ENCODE measurements around the gene MTFP1.
"Not testable (repeated sequence)": the region's sequence is repeated elsewhere in the genome, so short reads cannot be mapped to it uniquely, and the experiment has no call there.

MTFP1 gene

DNA sequence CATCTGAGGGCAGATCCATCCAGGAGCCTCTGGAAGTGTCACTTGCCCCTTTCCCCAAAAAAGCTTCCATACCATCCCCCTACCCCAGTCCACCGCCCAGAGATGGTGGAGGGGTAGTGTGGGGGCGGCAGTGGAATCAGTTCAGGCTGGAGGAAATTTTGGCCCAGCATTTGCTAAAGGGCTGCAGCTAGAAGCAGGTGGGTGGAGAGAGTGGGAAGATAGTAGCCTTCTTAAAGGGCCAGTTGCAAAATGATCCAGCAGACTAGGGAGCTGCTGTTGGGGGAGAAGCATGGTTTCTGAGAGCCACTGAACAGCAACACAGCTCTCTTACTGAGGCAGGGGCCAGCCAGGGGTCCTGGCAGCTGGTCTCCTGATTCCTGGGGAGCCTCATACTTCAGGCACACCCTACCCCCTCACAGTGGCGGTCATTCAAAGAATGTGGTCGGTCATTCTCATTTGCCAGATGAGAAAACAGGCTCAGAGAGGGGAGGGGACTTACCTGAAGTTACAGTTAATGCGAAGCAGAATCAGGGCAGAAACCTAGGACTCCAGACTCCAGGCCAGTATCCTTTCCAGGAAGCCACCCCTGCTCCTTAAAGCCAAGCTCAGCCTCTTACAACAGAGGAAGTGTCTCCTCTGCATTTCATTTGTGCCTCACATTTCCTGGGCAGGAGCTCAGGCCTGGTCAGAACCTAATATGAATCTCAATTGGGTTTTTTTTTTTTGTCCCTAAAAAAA lies 23.4 kb upstream of the MTFP1 start:
- no peak for DNase-seq

DNA sequence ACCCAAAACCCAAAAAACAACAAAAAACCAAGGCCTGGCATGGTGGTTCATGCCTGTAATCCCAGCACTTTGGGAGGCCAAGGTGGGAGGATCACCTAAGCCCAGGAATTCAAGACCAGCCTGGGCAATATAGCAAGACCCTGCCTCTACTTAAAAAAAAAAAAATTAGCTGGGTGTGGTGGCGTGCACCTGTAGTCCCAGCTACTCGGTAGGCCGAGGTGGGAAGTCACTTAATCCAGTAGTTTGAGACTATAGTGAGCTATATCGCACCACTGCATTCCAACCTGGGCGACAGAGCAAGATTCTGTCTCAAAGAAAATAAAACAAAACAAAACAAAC lies 22.8 kb upstream of the MTFP1 start:
- DNase-seq, result not testable (repeated sequence)

DNA sequence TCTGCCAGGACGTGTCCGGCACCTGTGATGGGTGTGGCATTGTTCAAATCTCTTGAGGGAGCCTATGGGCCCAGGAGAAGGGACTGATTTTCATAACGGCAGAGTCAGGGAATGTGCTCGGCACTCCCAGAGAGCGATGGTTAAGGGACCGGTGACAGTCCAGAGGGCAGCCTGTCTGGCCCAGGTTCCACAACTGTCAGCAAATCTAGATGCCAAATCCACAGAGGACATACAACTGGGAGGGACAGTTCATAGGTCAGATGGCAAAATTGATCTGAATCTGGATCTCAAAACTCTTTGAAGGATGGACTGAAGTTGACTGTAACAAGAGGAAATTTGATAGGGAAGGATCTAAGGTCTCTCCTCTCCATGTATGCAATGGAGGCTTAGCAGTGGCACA lies 21.3 kb upstream of the MTFP1 start:
- DNase-seq, result no peak

DNA sequence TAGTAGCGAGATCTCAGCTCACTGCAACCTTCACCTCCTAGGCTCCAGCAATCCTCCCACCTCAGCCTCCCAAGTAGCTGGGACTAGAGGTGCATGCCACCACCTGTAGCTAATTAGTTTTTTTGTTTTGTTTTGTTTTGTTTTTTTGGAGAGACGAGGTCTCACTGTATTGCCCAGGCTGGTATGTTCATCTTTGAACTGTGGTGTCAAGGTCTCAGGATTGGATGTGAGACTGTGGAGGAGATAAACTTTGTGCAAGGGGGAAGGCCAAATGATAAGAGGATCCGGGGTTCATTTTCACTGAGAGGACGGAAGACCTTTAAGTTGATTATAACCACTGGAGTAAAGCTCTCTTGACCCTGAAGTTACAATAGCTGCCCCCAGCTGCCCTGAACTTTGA lies 19.8 kb upstream of the MTFP1 start:
- DNase-seq, result no peak

DNA sequence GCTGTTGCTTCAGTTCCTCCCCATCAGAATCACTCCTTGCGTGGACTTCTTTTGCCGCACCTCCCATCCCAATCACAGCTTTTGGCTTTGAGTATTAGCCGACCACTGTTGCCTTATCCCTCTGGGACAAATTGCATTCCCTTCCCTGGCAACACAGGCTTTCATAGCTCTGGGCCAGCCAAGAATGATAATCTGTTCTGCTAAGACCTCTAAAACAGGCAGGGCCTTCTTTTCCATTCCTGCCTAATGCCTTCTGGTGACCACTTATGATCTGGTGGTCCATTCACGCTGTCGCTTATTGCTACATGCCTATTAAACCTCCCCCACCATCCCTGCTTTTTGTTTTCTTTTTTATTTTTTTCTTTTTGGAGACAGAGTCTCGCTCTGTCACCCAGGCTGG lies 19.2 kb upstream of the MTFP1 start:
- DNase-seq, result no peak

DNA sequence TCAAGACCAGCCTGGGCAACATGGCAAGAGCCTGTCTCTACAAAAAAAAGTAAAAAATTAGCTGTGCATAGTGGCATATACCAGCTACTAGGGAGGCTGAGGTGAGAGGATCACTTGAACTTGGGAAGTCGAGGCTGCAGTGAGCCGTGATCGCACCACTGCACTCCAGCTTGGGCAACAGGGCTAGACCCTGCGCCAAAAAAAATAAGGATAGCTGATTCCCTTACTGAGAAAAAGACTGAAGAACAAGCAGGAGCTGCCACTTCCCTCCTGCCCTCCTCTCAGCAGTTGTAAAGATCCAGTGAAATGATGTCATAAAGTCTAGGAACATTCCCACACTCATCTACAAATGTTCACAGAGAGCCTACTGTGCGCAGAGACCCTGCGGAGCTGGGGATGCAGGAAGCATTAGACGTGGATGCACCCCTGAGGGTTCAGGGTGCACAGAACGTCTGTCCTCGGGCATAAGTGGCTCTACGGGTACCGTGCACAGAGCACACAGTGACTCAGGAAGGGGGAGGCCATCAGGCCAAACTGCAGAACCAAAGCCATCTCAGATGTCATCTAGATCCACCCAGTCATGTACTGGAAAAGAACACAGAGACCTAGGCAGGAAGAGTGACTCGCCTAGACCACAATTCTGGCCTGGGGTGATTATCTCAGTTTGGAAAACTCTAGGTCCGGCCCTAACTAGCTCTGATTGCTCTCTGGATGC lies 17.0 kb upstream of the MTFP1 start:
- no peak for DNase-seq

DNA sequence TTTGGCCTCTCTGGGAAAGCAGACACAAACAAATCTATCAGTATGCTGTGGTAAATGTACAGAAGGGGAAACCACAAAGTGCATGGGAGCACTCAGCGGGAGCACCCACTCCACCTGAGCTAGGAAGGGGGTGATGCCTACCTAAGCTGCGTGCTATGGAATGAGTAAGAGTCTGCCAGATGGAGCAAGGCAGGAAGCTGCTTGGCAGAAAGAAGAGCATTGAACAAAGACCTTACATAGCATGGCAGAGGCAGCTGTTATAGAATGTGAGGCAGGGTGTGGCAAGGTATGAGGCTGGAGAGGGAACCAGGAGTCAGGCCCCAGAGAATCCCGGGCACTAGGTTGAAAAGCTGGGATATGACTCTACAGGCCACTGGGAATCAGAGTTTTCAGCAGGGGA lies 13.8 kb upstream of the MTFP1 start:
- no peak for DNase-seq

DNA sequence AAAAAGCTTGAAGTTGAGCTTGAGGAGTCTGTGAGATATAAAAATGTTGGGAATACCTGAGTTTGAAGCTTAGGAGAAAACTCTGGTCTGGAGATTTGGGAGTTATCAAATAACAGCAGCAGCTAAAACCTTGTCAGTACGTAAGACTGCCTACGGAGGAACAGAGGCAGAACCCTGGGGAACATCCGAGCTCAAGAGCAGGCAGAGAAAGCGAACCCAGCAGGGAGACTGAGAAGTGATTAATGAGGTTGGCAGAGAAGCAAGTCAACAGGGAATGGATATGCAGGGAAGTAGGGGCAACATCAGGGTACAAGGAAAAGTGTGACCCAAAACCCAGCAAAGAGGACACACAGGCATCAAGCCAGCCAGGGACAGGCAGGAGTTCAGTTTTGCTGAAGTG lies 12.6 kb upstream of the MTFP1 start:
- no peak for DNase-seq

DNA sequence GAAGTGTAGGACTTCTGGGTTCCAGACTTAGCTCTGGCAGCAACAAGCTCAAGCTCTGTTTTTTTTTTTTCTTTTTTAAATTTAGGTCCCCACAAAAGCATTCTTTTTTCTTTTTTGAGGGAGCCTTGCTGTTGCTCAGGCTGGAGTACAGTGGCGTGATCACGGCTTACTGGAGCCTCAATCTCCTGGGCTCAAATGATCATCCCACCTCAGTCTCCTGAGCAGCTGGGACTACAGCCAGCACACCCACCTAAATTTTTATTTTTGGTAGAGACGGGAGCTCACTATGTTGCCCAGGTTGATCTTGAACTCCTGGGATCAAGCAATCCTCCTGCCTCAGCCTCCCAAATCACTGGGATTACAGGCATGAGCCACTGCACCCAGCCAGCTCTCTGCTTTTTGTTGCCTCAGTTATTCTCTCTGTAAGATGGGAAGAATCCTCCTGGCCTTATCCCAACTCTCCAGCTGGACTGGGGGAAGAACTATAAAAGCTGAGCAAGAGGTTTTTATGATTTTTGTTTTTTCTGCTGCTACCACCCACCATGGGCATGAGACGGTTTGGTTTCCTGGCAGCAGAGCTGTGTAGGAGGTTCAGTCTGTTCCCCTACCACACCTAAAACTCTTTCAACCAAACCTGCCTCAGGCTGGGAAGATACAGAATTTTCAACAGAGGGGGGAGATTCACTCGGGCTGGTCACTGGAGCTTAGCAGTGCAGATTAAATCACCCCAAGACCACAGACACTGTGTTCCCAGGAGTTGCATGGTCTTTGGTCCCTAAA lies 11.6 kb upstream of the MTFP1 start:
- DNase-seq, result no peak

DNA sequence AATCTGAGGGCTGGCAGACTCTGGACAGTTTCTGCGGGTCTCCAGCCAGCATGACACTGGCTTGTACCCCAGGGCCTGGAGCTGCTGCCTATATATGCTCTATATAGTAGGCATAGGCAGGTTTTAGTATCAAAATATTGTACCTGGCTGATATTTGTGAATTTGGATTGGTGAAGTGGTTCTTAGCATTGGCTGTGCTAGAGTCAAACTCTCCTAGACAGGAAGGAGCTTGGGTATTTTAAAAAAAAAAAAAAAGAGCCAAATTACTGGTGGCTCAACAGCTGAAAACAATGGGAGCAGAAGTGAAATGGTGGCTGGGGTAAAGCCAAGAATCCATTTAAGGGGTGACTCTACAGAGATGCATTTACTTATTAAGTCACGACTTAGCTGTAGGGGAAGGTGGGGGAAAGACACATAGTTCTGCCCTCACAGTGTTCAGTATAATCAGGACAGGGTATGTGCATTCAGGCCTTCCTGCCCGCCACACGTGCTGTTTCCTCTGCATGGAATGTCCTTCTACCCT lies 11.0 kb upstream of the MTFP1 start:
- no peak for DNase-seq

DNA sequence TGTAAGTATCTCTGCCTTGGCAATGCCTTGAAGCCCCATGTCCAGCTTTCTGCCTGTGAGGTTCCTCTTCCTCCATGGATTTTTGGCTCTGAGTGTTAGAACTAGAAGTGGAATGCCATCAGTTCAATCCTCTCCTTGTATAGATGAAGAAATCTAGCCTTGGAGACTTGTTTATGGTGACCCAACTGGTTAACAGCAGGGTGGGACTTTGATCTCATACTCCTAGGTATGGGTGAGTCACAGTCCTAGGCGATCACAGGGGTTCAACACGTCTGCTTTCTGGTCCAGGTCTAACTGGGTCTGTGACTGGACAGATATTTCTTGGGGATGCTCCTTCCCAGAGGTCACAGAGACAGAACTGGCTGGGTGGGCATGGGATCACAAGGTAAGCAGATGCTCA lies 9.2 kb upstream of the MTFP1 start:
- DNase-seq, result no peak

DNA sequence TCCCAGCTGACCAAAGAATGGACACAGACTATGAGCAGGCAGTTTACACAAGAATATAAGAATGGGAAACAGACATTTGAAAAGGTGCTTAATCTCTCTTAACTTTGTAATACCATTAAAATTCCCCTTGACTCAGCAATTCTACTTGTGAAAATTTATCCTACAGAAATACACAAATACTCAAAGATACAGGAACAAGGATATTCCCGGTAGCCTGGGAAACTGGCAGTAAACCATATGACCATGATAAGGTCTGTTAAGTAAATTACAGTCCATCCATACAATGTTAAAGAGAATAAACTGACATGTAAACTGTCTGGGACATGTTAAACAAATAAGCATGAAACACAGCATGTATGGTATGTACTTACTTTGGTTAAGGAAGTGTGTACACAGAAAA lies 8.7 kb upstream of the MTFP1 start:
- no peak for DNase-seq

DNA sequence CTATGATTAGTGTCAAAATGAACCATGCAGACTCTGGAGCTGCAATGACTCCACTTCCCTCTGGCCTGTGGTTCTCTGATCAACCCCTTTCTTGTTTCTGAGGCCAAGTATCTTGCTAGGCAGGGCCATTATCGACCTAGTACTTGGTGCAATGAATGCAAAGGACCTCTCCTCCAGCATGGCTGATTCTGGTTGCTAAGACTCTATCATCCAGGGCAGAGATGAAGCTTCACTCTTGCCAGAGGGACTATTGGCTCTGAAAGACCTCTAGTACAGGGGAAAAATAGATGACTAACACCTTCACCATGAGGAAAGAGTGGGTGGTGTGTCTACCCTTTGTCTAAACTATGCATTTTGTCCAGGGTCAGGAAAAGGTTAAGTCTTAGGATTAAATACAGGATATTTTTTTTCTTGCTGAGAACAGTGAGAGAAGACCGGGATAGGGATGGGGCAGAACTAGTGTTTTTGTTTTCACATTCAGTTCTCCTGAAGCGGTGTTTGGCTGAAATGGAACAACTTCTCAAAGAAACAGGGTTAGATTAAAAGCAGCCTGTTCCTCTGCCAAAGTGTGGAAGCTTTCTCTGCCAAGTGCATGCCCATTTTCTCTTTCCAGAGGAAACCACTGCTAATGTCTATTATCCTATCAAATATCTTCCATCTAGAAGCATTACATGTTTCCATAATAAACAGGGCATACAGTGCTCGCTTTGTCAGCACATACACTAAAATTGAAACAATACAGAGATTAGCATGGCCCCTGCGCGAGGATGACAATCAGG lies 5.0 kb upstream of the MTFP1 start:
- no peak for DNase-seq

DNA sequence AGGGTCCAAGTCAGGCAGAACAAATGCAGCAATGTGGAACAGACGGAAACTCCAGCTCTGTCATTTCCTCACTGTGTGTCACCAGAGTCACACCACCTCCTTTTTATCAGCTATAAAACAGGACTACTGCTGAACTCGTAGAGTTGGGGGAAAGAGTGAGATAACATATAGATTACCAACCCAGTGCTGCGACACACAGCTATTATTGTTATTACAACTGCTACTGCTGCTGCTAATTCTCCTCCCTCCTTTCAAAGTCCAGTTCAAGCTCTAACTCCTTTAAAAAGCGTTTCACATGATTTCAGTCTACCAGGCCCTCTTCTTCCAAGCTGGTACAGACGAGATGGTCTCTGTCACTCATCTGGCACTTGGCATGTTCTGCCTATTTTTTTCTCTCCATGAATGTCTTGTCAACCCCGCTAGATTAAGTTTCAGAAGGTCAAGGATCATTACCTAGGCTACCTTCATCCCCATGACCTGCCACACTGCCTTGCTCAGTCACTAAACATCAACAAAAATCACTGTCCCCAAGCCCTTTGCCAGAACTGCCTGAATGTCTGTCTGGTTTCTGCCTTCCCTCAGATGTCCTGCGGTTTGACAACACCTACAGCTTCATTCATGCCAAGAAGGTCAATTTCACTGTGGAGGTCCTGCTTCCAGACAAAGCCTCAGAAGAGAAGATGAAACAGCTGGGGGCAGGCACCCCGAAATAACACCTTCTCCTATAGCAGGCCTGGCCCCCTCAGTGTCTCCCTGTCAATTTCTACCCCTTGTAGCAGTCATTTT lies 3.7 kb upstream of the MTFP1 start:
- no peak for DNase-seq

DNA sequence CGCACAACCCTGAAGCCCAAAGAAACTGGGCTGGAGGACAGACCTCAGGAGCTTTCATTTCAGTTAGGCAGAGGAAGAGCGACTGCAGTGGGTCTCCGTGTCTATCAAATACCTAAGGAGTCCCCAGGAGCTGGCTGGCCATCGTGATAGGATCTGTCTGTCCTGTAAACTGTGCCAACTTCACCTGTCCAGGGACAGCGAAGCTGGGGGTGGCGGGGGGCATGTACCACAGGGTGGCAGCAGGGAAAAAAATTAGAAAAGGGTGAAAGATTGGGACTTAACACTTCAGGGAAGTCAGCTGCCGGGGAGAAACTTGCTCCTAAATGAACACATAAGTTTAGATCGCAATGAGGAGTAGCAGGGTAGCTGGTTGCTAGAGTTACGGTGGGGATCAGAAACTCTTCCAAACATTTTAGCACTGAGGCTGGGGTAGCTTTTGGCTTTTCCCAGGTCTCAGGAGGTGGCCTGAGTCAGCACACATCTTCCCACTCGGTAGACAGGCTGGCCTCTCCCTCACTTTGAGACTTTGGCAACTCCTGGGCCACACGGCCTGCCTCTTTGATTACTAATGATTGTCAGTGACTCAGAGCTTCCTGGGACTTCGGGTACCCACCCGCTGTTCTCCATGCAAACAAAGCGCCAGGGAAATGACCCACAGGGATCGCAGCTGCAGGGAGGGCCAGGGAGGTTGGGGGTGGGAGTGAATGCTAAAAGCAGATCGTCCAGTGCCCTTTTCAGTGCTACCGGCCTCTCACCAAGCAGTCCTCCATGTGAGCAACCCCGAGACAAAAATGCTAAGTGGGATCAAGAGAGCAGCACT lies 2.9 kb upstream of the MTFP1 start:
- no peak for DNase-seq

DNA sequence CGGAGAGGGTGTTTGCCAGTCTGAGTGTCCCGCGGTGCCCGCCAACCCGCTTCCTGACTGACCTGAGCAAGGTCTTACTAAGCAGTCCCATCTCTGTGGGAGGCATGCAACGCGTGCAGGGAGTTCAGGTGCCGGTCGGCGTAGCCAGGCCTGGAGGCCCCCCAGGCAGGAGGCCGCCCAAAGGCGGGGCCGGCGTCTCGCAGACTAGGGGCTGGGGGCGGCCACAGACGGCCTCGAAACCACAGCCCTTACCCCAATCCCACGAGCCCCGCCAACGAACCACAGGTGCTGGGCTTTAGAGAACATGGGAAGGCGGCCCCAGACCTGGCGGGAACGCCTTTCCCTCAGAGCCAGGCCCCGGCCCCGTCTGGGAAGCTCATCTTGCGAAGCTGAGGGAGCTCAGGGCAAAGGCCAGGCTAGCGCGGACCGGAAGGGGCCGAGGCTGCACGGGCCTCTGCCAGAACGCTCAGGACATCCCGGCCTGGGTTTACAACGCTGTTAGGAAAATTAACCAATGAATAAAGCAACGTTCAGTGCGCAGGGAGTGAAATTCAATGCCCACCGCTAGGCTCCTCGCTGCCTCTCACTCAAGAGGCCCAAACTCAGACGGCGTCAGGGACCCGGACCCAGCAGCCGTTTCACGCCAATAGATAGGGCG lies 2.1 kb upstream of the MTFP1 start:
- peak in 3 of 4 experiments; percentile 19 to 64 (median 42) for DNase-seq

DNA sequence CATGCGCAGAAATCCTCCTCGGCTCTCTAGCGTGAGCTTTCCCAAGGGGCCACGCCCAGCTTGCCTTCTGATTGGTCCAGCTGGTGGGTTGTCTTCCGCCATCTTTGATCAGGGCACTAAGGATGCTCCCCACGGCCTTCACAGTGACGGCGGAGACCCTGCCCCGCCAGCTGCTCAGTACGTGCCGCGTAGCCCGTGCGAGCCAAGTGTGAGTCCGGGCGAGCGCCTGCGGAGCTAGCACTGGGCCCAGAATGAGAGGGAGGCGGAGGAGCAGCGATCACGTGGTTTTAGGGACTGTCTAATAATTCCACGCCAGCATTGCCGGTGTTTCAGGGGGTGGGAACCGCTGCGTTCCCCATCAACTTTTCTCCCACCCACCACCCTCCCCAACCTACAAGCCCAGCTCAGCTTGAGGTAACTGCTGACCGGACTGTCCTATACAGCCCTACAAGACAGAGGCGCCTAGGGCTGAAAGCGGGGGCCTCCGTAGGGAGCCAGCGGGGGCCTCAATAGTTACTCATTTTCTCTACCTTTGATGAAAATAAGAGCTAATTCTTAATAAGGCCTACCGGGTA lies 1.5 kb upstream of the MTFP1 start:
- peak; percentile 87 to 96 (median 92) for DNase-seq

DNA sequence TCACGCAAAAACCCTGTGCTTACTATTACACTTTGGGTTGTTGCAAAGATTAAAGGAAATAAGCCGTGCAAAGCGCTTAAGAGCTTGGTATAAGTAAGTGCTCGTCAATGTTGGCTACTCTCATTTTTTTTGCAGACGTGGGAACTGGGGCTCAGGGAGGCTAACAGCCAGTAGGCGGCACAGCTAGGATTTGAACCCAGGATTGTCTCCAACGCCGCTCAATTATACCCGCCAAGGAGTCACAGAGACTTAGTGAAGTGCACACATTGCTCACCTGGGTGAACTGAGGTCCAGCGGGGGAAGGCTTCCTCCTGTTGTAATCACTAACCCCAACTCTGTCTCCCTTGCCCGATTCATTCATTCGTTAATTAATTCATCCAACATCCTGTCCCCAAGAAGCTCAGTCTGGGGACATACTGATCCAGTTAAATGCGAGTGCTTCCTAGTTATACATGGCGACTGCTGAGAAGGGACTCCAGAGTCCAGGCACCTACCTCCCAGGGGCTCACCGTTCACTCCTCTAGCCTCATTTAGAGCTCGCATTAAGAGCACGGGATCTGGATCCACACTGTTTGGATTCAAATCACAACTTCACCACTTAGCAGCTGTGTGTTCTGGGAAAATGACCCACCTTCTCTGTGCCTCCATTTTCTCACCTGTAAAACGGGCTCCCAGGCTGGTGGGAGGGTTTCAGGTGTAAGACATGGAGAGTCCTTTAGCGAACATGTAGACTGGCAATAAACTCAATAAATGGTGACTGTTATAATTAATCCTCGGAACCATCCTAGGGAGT lies 838 bp upstream of the MTFP1 start:
- DNase-seq, result no peak

DNA sequence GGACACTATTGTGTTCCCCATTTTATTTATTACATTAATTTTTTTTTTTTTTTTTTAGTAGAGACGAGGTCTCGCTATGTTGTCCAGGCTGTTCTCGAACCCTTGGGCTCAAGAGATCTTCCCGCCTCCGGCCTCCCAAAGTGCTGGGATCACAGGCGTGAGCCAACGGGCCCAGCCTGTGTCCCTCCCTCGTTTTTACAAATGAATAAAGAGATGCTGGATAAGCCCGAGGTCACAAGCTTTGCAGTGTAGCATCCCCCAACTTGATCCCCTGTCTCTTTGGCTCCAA lies 297 bp upstream of the MTFP1 start:
- DNase-seq, result no peak

All from activated naive CD4-positive, alpha-beta T cell (primary cell).